Measurements from ENCODE around the gene CFAP74. TPM values are rescaled to one million over a fixed set of nuclear protein-coding genes. Genes with fewer than 3 reads are reported as not detected.

Gene CFAP74
- polyA plus RNA-seq, 4 donors: 0.06 to 2.2 TPM; not detected in 2

DNA sequence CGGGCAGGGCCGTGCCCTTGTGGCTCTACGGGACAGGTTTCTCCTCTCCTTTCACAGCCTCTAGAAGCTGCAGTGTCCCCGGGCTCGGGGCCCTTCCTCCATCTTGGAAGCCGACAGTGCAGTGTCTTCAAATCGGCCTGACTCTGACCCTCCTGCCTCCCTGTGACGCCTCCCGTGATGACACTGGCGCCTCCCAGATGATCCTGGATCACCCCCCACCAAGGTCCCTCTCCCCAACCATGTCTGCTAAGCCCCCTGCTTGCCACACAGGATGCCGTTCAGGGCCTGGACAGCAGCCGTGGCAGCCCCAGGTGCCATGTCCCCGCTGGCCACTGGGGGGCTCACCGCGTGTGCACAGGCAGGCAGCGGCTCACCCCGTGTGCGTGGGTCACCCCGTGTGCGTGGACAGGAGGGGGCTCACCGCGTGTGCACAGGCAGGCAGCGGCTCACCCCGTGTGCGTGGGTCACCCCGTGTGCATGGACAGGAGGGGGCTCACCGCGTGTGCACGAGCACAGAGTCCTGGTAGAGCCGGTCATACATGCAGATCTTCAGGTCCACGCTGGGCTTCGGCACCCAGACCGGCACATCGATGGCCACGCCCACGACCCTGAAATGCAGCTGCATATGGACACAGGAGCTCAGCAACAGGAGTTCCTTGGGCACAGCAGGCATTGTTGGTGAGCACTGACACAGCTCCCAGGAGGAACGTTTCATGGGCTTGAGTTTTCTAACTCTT, 59.6 kb downstream of the CFAP74 start:
- peaks cover 0 to 25% (median 0%) of the 10 kb centered on the region in 3 donors for H3K4me1 ChIP-seq (ENCODE audit: control insufficient read depth in 3 of 3, insufficient read depth in 2 of 3, low read depth in 1 of 3, low read length in 2 of 3)
- H3K36me3 ChIP-seq (ENCODE audit: control insufficient read depth in 3 of 3, insufficient read depth in 2 of 3, low read depth in 1 of 3, low read length in 3 of 3): no peaks in the 10 kb centered on the region
- no peaks in the 10 kb centered on the region for H3K9me3 ChIP-seq (ENCODE audit: control insufficient read depth in 2 of 2, insufficient read depth in 1 of 2, low read depth in 1 of 2, low read length in 1 of 2)
- H3K4me3 ChIP-seq (ENCODE audit: low read depth in 1 of 3, low read length in 3 of 3): peak overlapping the region in 2 of 3 donors; percentile 4 to 17
- DNase-seq (peak; percentile 55 to 81), FAIRE-seq (no peak)
- 11 to 22% (median 11%) methylated on average over 31 to 37 of the region's 37 CpGs for WGBS, 3 donors
- peaks cover 0 to 2% (median 0%) of the 10 kb centered on the region in 3 donors for H3K27me3 ChIP-seq (ENCODE audit: control insufficient read depth in 3 of 3, insufficient read depth in 3 of 3, low read length in 3 of 3)
- peak overlapping the region in 1 of 3 donors; percentile 82 for H3K27ac ChIP-seq (ENCODE audit: low read depth in 1 of 3, low read length in 2 of 3)

GRCh38 chr1:1942753-1943656, 60.6 kb downstream of the CFAP74 start:
- FAIRE-seq (no peak), DNase-seq (peak; percentile 76 to 90)
- 30 to 65% (median 53%) methylated on average over 38 to 45 of the region's 45 CpGs for WGBS, 3 donors
- Histone ChIP-seq H3K4me3 (ENCODE audit: low read depth in 1 of 3, low read length in 3 of 3) (peak overlapping the region in 2 of 3 donors; percentile 4 to 22), H3K9me3 (ENCODE audit: control insufficient read depth in 2 of 2, insufficient read depth in 1 of 2, low read depth in 1 of 2, low read length in 1 of 2) (no peaks in the 10 kb centered on the region), H3K27me3 (ENCODE audit: control insufficient read depth in 3 of 3, insufficient read depth in 3 of 3, low read length in 3 of 3) (no peaks in the 10 kb centered on the region), H3K36me3 (ENCODE audit: control insufficient read depth in 3 of 3, insufficient read depth in 2 of 3, low read depth in 1 of 3, low read length in 3 of 3) (no peaks in the 10 kb centered on the region), H3K4me1 (ENCODE audit: control insufficient read depth in 3 of 3, insufficient read depth in 2 of 3, low read depth in 1 of 3, low read length in 2 of 3) (peaks cover 0 to 25% (median 0%) of the 10 kb centered on the region in 3 donors), H3K27ac (ENCODE audit: low read depth in 1 of 3, low read length in 2 of 3) (peak overlapping the region in 1 of 3 donors; percentile 82)

GRCh38 chr1:1941868-1942752, 61.5 kb downstream of the CFAP74 start:
- Histone ChIP-seq H3K27ac (ENCODE audit: low read depth in 1 of 3, low read length in 2 of 3) (peak overlapping the region in 1 of 3 donors; percentile 46), H3K9me3 (ENCODE audit: control insufficient read depth in 2 of 2, insufficient read depth in 1 of 2, low read depth in 1 of 2, low read length in 1 of 2) (no peaks in the 10 kb centered on the region), H3K27me3 (ENCODE audit: control insufficient read depth in 3 of 3, insufficient read depth in 3 of 3, low read length in 3 of 3) (no peaks in the 10 kb centered on the region), H3K4me3 (ENCODE audit: low read depth in 1 of 3, low read length in 3 of 3) (no peak overlapping the region), H3K36me3 (ENCODE audit: control insufficient read depth in 3 of 3, insufficient read depth in 2 of 3, low read depth in 1 of 3, low read length in 3 of 3) (no peaks in the 10 kb centered on the region), H3K4me1 (ENCODE audit: control insufficient read depth in 3 of 3, insufficient read depth in 2 of 3, low read depth in 1 of 3, low read length in 2 of 3) (peaks cover 0 to 25% (median 0%) of the 10 kb centered on the region in 3 donors)
- 42 to 78% (median 52%) methylated on average over 36 to 39 of the region's 39 CpGs for WGBS, 3 donors
- FAIRE-seq: no peak
- DNase-seq: peak in 1 of 2 donors; percentile 48

DNA sequence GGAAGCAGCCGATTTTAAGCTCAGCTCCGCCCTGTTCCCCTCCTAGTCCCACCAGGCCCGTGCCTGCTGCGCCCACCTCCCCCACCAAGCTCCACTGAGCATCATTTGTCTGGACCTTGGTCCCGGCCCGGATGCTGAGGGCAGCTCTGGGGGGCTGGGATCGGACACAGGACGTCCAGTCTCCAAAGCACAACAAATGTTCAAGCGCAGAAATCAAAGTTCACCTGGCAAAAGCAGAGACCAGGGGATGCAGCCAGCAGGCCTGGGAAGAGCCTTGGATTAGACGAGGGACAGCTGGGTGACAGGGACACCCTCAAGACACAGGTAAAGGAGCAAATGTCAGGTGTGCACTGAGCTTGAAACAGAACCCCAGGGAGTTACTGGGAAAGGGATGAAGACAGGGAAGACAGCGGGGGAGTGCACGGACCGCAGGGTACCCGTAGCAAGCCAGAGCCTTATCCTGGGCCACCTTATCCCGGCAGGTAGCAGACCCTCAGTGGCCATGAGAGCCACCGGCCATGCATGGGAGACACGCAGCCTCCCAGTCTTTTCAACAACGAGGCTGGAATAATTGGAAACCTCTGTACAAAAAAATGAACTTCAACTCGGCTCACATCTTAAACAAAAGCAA, 62.3 kb downstream of the CFAP74 start:
- WGBS, 3 donors: 62 to 70% (median 66%) methylated on average over 19 of the region's 19 CpGs

GRCh38 chr1:1940123-1940425, 63.5 kb downstream of the CFAP74 start:
- Histone ChIP-seq H3K27ac (ENCODE audit: low read depth in 1 of 3, low read length in 2 of 3) (no peak overlapping the region), H3K4me3 (ENCODE audit: low read depth in 1 of 3, low read length in 3 of 3) (no peak overlapping the region), H3K27me3 (ENCODE audit: control insufficient read depth in 3 of 3, insufficient read depth in 3 of 3, low read length in 3 of 3) (peaks cover 0 to 2% (median 0%) of the 10 kb centered on the region in 3 donors), H3K4me1 (ENCODE audit: control insufficient read depth in 3 of 3, insufficient read depth in 2 of 3, low read depth in 1 of 3, low read length in 2 of 3) (peaks cover 0 to 21% (median 0%) of the 10 kb centered on the region in 3 donors), H3K36me3 (ENCODE audit: control insufficient read depth in 3 of 3, insufficient read depth in 2 of 3, low read depth in 1 of 3, low read length in 3 of 3) (no peaks in the 10 kb centered on the region), H3K9me3 (ENCODE audit: control insufficient read depth in 2 of 2, insufficient read depth in 1 of 2, low read depth in 1 of 2, low read length in 1 of 2) (no peaks in the 10 kb centered on the region)
- WGBS, 3 donors: 88 to 93% (median 90%) methylated on average over 12 of the region's 12 CpGs
- no peak for DNase-seq
- no peak for FAIRE-seq

More for the DNA sequence above, 62.3 kb downstream of the CFAP74 start:
- no peaks in the 10 kb centered on the region for H3K36me3 ChIP-seq (ENCODE audit: control insufficient read depth in 3 of 3, insufficient read depth in 2 of 3, low read depth in 1 of 3, low read length in 3 of 3)
- H3K4me1 ChIP-seq (ENCODE audit: control insufficient read depth in 3 of 3, insufficient read depth in 2 of 3, low read depth in 1 of 3, low read length in 2 of 3): peaks cover 0 to 21% (median 0%) of the 10 kb centered on the region in 3 donors
- H3K9me3 ChIP-seq (ENCODE audit: control insufficient read depth in 2 of 2, insufficient read depth in 1 of 2, low read depth in 1 of 2, low read length in 1 of 2): no peaks in the 10 kb centered on the region
- no peak overlapping the region for H3K4me3 ChIP-seq (ENCODE audit: low read depth in 1 of 3, low read length in 3 of 3)
- no peak overlapping the region for H3K27ac ChIP-seq (ENCODE audit: low read depth in 1 of 3, low read length in 2 of 3)
- no peaks in the 10 kb centered on the region for H3K27me3 ChIP-seq (ENCODE audit: control insufficient read depth in 3 of 3, insufficient read depth in 3 of 3, low read length in 3 of 3)
- FAIRE-seq: no peak
- DNase-seq: no peak

DNA sequence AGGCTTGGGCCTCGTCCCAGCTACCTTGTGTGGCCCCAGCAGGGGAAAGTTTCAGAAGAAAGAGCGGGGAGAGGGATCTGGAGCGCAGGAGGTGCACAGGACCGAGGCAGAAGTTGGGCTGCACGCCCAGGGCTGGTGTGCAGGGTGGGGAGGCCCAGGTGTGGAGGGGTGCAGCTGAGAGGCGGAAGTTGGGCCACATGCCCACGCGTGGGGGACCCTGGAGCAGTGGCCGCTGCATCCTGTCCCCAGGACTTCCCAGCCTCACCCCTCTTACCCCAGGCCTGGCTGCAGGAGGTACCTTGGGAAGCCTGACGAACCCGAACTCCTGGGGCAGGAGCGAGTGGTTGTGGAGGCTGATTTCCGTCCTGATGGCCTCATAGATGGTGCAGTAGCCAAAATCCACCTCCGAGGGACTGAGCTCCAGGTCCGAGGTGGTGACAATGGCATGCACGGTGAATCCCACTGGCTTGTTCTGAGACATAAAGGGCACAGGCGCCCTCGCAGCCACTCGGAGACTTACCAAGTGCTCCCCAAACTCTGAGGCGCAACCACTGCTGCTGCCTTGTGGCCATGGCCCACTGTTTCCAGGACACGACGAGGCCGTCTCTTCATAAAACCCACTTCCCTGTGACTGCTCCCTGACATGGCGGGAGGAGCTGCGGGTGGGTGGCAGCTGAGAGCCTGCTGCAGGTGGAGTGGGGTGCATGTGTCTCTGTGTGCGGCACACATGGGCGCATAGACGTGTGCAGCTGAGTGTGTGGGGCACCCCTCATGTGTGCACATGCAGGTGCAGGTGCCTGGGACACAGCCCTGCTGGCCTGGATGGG, 64.1 kb downstream of the CFAP74 start:
- H3K27ac ChIP-seq (ENCODE audit: low read depth in 1 of 3, low read length in 2 of 3): no peak overlapping the region
- H3K36me3 ChIP-seq (ENCODE audit: control insufficient read depth in 3 of 3, insufficient read depth in 2 of 3, low read depth in 1 of 3, low read length in 3 of 3): no peaks in the 10 kb centered on the region
- peaks cover 0 to 21% (median 0%) of the 10 kb centered on the region in 3 donors for H3K4me1 ChIP-seq (ENCODE audit: control insufficient read depth in 3 of 3, insufficient read depth in 2 of 3, low read depth in 1 of 3, low read length in 2 of 3)
- H3K4me3 ChIP-seq (ENCODE audit: low read depth in 1 of 3, low read length in 3 of 3): no peak overlapping the region
- H3K9me3 ChIP-seq (ENCODE audit: control insufficient read depth in 2 of 2, insufficient read depth in 1 of 2, low read depth in 1 of 2, low read length in 1 of 2): peaks cover 0 to 3% of the 10 kb centered on the region in 2 donors
- 87 to 93% (median 90%) methylated on average over 28 of the region's 28 CpGs for WGBS, 3 donors
- H3K27me3 ChIP-seq (ENCODE audit: control insufficient read depth in 3 of 3, insufficient read depth in 3 of 3, low read length in 3 of 3): peaks cover 0 to 2% (median 0%) of the 10 kb centered on the region in 3 donors
- FAIRE-seq: no peak
- no peak for DNase-seq

DNA sequence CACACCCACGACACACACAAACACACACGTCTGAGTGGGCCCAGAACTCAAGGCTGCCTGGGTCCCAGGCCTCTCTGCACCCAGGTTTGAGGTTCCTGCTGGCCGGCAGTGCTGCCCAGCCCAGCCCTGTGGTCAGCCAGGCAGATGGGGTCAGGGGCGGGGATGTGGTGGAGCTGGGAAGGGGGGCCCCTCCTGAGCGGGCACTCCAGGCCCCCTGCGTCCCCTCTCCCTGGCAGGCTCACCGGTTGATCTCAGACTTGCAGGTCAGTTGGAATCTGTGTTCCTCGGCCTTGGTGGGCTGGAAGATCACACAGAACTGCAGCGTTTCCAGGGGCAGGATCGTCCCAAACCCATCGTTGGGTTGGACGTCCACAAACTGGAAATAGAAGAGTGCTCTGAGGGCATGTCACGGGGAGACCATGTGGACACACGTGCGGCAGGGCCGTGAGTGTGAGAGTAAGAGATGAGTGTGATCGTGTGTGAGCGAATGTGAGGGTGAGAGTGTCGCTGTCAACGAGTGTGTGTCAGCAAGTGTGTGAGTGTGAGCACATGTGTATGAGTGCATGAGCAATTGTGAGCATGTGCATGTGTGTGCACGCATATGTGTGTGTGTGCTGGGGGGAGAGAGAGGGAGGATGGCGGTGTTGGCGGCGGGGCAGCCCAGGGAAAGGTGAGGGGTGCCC, 64.8 kb downstream of the CFAP74 start:
- peaks cover 0 to 16% (median 0%) of the 10 kb centered on the region in 3 donors for H3K4me1 ChIP-seq (ENCODE audit: control insufficient read depth in 3 of 3, insufficient read depth in 2 of 3, low read depth in 1 of 3, low read length in 2 of 3)
- H3K9me3 ChIP-seq (ENCODE audit: control insufficient read depth in 2 of 2, insufficient read depth in 1 of 2, low read depth in 1 of 2, low read length in 1 of 2): peaks cover 0 to 7% of the 10 kb centered on the region in 2 donors
- FAIRE-seq (no peak), DNase-seq (no peak)
- no peak overlapping the region for H3K4me3 ChIP-seq (ENCODE audit: low read depth in 1 of 3, low read length in 3 of 3)
- peaks cover 0 to 2% (median 0%) of the 10 kb centered on the region in 3 donors for H3K27me3 ChIP-seq (ENCODE audit: control insufficient read depth in 3 of 3, insufficient read depth in 3 of 3, low read length in 3 of 3)
- no peaks in the 10 kb centered on the region for H3K36me3 ChIP-seq (ENCODE audit: control insufficient read depth in 3 of 3, insufficient read depth in 2 of 3, low read depth in 1 of 3, low read length in 3 of 3)
- WGBS, 3 donors: 85 to 88% (median 88%) methylated on average over 23 to 24 of the region's 24 CpGs
- H3K27ac ChIP-seq (ENCODE audit: low read depth in 1 of 3, low read length in 2 of 3): no peak overlapping the region

Measured in small intestine (tissue), 7 donors.